ENCODE data around the gene SEZ6.

DNA sequence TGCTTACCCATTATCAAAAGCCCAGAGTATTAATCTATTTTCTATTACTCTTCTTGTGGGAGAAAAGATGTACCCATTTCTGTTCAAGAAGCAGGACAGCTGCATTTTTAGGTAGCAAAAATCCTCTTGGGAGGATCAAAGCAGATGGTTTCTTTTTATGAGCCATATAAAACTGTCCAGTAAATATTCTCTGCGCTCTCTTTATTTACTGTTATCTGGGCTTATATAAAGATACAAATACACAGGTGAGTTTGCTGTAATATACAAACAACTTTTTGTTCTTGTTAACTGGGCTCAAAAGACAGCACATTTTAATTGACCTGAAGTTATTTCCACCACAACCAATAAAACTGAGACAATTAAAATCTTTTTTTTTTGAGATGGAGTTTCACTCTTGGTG, 64.6 kb downstream of the SEZ6 start:
- TF ChIP-seq GATA2 (IDR thresholded peaks at IDR 0.05; ENCODE audit: low read depth, low read length) (no peak), GATA3 (IDR thresholded peaks at IDR 0.05; ENCODE audit: low read depth, low read length) (no peak)

All from SH-SY5Y (cell line).